Karpas-422 (cell line): ENCODE results near the gene TTC27. TPM values are rescaled to one million over a fixed set of nuclear protein-coding genes. Genes with fewer than 3 reads are reported as not detected.
"Not testable (repeated sequence)": the region's sequence is repeated elsewhere in the genome, so short reads cannot be mapped to it uniquely, and the experiment has no call there.

Experiments
- DNase-seq: peaks from one replicate; pipeline ENCODE4 v3.0.0-alpha.2; 2015
- H2AFZ ChIP-seq: fragments of 200-600 bp; sonication (generic); 2 replicates; pipeline ENCODE4 v1.6.1; 2014; ENCODE audit warnings: antibody characterized with exemption, low read length, mixed read lengths
- H3K27ac ChIP-seq: fragments of 200-600 bp; sonication (generic); 2 replicates; pipeline ENCODE4 v1.5.1; 2014; ENCODE audit warnings: mild to moderate bottlenecking, low read length, moderate library complexity
- H3K27me3 ChIP-seq: fragments of 200-600 bp; sonication (generic); 2 replicates; pipeline ENCODE4 v1.6.1; 2014; ENCODE audit warnings: low read length, mixed read lengths
- H3K36me3 ChIP-seq: fragments of 200-600 bp; sonication (generic); 2 replicates; pipeline ENCODE4 v1.6.1; 2014; ENCODE audit warnings: low read length, mixed read lengths; ENCODE audit not compliant: insufficient read depth
- H3K4me1 ChIP-seq: fragments of 200-600 bp; sonication (generic); 2 replicates; pipeline ENCODE4 v1.6.1; 2014; ENCODE audit warnings: mild to moderate bottlenecking, low read length, mixed read lengths
- H3K4me2 ChIP-seq: fragments of 200-600 bp; sonication (generic); 2 replicates; pipeline ENCODE4 v1.6.1; 2014; ENCODE audit warnings: low read length, low read depth, mild to moderate bottlenecking; ENCODE audit not compliant: poor library complexity, severe bottlenecking
- H3K4me3 ChIP-seq: fragments of 200-600 bp; sonication (generic); 2 replicates; pipeline ENCODE4 v1.5.1; 2014; ENCODE audit warnings: mild to moderate bottlenecking, antibody characterized with exemption, low read length, mixed read lengths
- H3K79me2 ChIP-seq: fragments of 200-600 bp; sonication (generic); 2 replicates; pipeline ENCODE4 v1.6.1; 2014; ENCODE audit warnings: mild to moderate bottlenecking, low read length, mixed read lengths
- H3K9ac ChIP-seq: fragments of 200-600 bp; sonication (generic); 2 replicates; pipeline ENCODE4 v1.6.0; 2014; ENCODE audit warnings: low read length
- H3K9me2 ChIP-seq: fragments of 200-600 bp; sonication (generic), shearing (Covaris generic); replicated peaks from 2 replicates; pipeline ENCODE4 v1.6.0; 2014; ENCODE audit warnings: mild to moderate bottlenecking, low read length, moderate library complexity; ENCODE audit not compliant: insufficient read depth
- H3K9me3 ChIP-seq: fragments of 300-700, 200-600 bp; sonication (generic); 2 replicates; pipeline ENCODE4 v1.6.1; 2014; ENCODE audit warnings: low read length, mixed read lengths
- H4K20me1 ChIP-seq: fragments of 200-600 bp; sonication (generic); 2 replicates; pipeline ENCODE4 v1.6.1; 2014; ENCODE audit warnings: mild to moderate bottlenecking, antibody characterized with exemption, low read length, low read depth; ENCODE audit not compliant: insufficient read depth
- total RNA-seq: library from RNA; depleted of rRNA; stranded (reverse); fragments of >200 nt; shearing (Covaris generic); gene quantifications from 2 replicates; pipeline ENCODE4 v1.2.3, GENCODE V29; 2014; ENCODE audit warnings: low replicate concordance

The TTC27 gene
- total RNA-seq, 1 experiment from 2014 or later = 26.8 TPM

GRCh38 chr2:32858713-32859112 lies 230.9 kb downstream of the TTC27 start:
- no peak for DNase-seq
- Histone ChIP-seq H3K9ac (no peak overlapping the region), H4K20me1 (no peaks in the 10 kb centered on the region), H3K9me3 (no peaks in the 10 kb centered on the region), H3K27ac (no peak overlapping the region), H3K9me2 (no peaks in the 10 kb centered on the region), H3K79me2 (no peaks in the 10 kb centered on the region), H3K27me3 (no peaks in the 10 kb centered on the region), H3K4me3 (no peak overlapping the region), H2AFZ (no peak overlapping the region), H3K36me3 (no peaks in the 10 kb centered on the region), H3K4me2 (no peak overlapping the region), H3K4me1 (peaks cover 8% of the 10 kb centered on the region)

- Histone ChIP-seq H3K79me2 (no peaks in the 10 kb centered on the region), H3K27me3 (no peaks in the 10 kb centered on the region), H3K9me3 (no peaks in the 10 kb centered on the region), H3K9me2 (no peaks in the 10 kb centered on the region), H3K9ac (no peak overlapping the region), H2AFZ (no peak overlapping the region), H3K4me1 (peaks cover 8% of the 10 kb centered on the region), H3K36me3 (no peaks in the 10 kb centered on the region), H4K20me1 (no peaks in the 10 kb centered on the region), H3K4me2 (no peak overlapping the region), H3K27ac (no peak overlapping the region), H3K4me3 (no peak overlapping the region)
- no peak for DNase-seq
Measured at GRCh38 chr2:32860385-32860784, 232.5 kb downstream of the TTC27 start.

GRCh38 chr2:32862269-32863055 lies 234.6 kb downstream of the TTC27 start:
- DNase-seq = no peak
- no peaks in the 10 kb centered on the region for H3K27me3 ChIP-seq
- H3K9me3 ChIP-seq = no peaks in the 10 kb centered on the region
- no peak overlapping the region for H3K4me2 ChIP-seq
- H3K4me3 ChIP-seq = no peak overlapping the region
- no peak overlapping the region for H3K9ac ChIP-seq
- no peaks in the 10 kb centered on the region for H3K9me2 ChIP-seq
- H3K36me3 ChIP-seq = no peaks in the 10 kb centered on the region
- no peak overlapping the region for H3K27ac ChIP-seq
- H3K79me2 ChIP-seq = no peaks in the 10 kb centered on the region
- no peaks in the 10 kb centered on the region for H4K20me1 ChIP-seq
- H3K4me1 ChIP-seq = no peaks in the 10 kb centered on the region
- no peak overlapping the region for H2AFZ ChIP-seq

- no peak overlapping the region for H3K9ac ChIP-seq
- no peaks in the 10 kb centered on the region for H3K36me3 ChIP-seq
- H3K4me1 ChIP-seq = no peaks in the 10 kb centered on the region
- H3K27me3 ChIP-seq = no peaks in the 10 kb centered on the region
- no peaks in the 10 kb centered on the region for H3K79me2 ChIP-seq
- H3K4me2 ChIP-seq = no peak overlapping the region
- no peak for DNase-seq
- H3K27ac ChIP-seq = no peak overlapping the region
- no peak overlapping the region for H2AFZ ChIP-seq
- no peaks in the 10 kb centered on the region for H4K20me1 ChIP-seq
- no peaks in the 10 kb centered on the region for H3K9me3 ChIP-seq
- no peaks in the 10 kb centered on the region for H3K9me2 ChIP-seq
- H3K4me3 ChIP-seq = no peak overlapping the region
Measured at GRCh38 chr2:32863326-32863725, 235.5 kb downstream of the TTC27 start.

GRCh38 chr2:32863803-32864202 lies 236.0 kb downstream of the TTC27 start:
- Histone ChIP-seq H3K4me2 (no peak overlapping the region), H3K36me3 (no peaks in the 10 kb centered on the region), H4K20me1 (no peaks in the 10 kb centered on the region), H3K9me3 (no peaks in the 10 kb centered on the region), H3K9me2 (no peaks in the 10 kb centered on the region), H3K27me3 (no peaks in the 10 kb centered on the region), H2AFZ (no peak overlapping the region), H3K9ac (no peak overlapping the region), H3K27ac (no peak overlapping the region), H3K4me3 (no peak overlapping the region), H3K4me1 (no peaks in the 10 kb centered on the region), H3K79me2 (no peaks in the 10 kb centered on the region)
- DNase-seq = no peak

- no peak overlapping the region for H3K27ac ChIP-seq
- DNase-seq = no peak
- no peak overlapping the region for H2AFZ ChIP-seq
- no peaks in the 10 kb centered on the region for H3K79me2 ChIP-seq
- no peaks in the 10 kb centered on the region for H3K9me3 ChIP-seq
- no peak overlapping the region for H3K4me2 ChIP-seq
- H3K36me3 ChIP-seq = no peaks in the 10 kb centered on the region
- H4K20me1 ChIP-seq = no peaks in the 10 kb centered on the region
- no peaks in the 10 kb centered on the region for H3K27me3 ChIP-seq
- no peak overlapping the region for H3K9ac ChIP-seq
- no peak overlapping the region for H3K4me3 ChIP-seq
- no peaks in the 10 kb centered on the region for H3K9me2 ChIP-seq
- H3K4me1 ChIP-seq = no peaks in the 10 kb centered on the region
Measured at GRCh38 chr2:32864334-32865111, 236.7 kb downstream of the TTC27 start.

- no peaks in the 10 kb centered on the region for H3K27me3 ChIP-seq
- no peaks in the 10 kb centered on the region for H4K20me1 ChIP-seq
- no peak overlapping the region for H3K4me3 ChIP-seq
- H3K9ac ChIP-seq = no peak overlapping the region
- H2AFZ ChIP-seq = no peak overlapping the region
- no peak for DNase-seq
- no peaks in the 10 kb centered on the region for H3K36me3 ChIP-seq
- no peak overlapping the region for H3K4me2 ChIP-seq
- no peaks in the 10 kb centered on the region for H3K9me2 ChIP-seq
- H3K27ac ChIP-seq = no peak overlapping the region
- H3K9me3 ChIP-seq = no peaks in the 10 kb centered on the region
- H3K79me2 ChIP-seq = no peaks in the 10 kb centered on the region
- no peaks in the 10 kb centered on the region for H3K4me1 ChIP-seq
Measured at GRCh38 chr2:32865399-32866068, 237.7 kb downstream of the TTC27 start.

- H3K4me2 ChIP-seq, H3K79me2 ChIP-seq, H3K27ac ChIP-seq, H3K9ac ChIP-seq, H3K4me1 ChIP-seq, H3K27me3 ChIP-seq, H3K9me3 ChIP-seq, H4K20me1 ChIP-seq, H2AFZ ChIP-seq, DNase-seq, H3K4me3 ChIP-seq, H3K9me2 ChIP-seq, H3K36me3 ChIP-seq: not testable (repeated sequence)
Measured at GRCh38 chr2:32866462-32866861, 238.6 kb downstream of the TTC27 start.
